Measurements from ENCODE around the gene ENPP5.
A peak's percentile ranks its signal among the peaks of the same experiment; 100 is the strongest.

The ENPP5 gene

GRCh38 chr6:46170357-46171289 is at the start of gene ENPP5:
Gene ENPP5 (minus strand): TSS chr6:46170980. CDS start chr6:46168262, 2,718 bp downstream.
- DNase-seq, result peak; percentile 93

DNA sequence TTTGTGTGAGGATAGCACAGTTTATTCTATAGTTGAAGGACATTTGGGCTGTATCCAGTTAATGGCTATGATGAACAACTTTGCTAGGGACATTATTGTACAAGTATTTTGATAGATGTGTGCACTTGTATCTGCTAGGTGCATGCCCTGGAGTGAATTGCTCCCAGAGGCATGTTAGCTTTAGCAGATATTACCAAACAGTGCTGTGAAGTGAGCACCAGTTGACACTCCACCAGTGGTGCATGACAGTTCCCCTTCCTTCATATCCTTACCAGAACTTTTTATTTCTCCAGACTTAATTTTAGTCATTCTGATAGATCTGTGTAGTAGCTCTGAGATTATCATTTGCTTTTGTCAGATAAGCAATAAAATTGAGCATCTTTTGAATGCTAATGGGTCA is 48.9 kb upstream of the ENPP5 start:
- no peak for DNase-seq

DNA sequence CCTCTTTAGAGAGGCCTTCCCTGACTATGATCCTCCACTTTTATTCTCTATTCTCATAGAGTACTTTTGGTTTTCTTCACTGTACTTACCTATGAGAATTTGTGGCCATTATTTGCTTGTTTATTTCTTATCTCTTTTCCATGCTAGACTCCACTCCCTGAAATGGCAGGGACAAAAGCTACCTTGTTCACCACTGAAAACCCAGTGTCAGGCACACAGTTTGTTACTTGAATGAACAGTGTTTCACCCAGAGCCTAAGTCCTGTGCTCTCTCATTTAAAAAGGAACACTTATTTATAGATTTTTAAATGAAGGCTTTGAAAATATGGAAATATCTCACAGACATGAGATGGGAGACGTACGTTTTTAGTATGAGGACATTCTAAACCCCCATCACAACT is 47.7 kb upstream of the ENPP5 start:
- no peak for DNase-seq

DNA sequence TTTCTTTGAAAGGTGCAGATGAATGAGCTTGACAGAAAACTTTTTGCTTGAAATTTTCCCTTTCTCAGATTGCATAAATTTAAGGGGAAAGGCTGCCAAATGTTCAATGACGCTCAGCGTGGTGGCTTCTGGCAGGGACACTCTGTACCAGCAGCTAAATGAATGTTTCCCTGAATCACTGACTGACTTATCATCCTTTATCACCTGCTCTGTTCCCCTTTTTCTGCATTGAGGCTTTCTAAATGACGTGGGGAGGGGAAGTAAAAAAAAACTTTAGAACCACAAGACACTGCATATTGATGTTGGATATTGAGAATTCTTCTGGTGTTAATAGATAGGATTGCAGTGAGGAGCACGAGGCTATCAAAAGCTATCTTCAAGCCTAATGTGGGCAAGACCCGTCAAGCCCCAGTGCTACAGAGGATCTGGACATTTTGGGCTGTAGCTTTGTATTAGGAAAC is 46.9 kb upstream of the ENPP5 start:
- peak; percentile 71 for DNase-seq

- no peak for DNase-seq
These were observed 46.1 kb upstream of the ENPP5 start for GRCh38 chr6:46216879-46217278.

GRCh38 chr6:46215777-46216176 is 45.0 kb upstream of the ENPP5 start:
- DNase-seq, result no peak

DNA sequence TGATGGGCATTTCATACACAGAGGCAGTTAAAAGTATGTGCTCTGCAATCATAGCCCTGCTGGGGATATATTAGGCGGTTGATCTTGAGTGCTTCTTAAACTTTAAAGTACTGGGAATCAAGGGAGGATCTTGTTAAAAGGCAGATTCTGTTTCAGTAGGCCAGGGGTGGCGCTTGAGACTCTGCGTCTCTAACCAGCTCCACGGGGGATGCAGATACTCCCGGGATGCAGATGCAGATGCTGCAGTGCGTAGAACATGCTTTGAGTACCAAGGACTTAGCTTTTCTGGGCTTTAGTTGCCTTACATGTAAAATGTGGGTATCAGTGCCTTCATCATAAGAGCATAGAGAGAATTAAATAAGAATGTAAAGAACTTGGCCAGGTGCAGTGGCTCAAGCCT is 44.4 kb upstream of the ENPP5 start:
- DNase-seq, result no peak

- DNase-seq, result no peak
These were observed 41.1 kb upstream of the ENPP5 start for GRCh38 chr6:46211917-46212316.

DNA sequence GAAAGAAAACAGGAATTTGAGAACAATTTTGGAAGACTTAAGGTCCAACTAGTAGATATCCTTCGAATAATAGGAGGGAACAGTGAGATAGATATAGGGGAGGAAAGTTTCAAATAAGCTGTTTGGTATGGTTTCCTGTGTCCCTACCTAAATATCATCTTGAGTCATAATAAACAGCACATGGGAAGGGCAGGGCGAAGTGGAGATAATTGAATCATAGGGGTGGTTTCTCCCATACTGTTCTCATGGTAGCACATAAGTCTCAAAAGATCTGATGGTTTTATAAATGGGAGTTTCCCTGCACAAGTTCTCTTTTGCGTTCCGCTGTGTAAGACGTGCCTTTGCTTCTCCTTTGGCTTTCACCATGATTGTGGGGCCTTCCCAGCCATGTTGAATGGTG is 39.5 kb upstream of the ENPP5 start:
- DNase-seq, result no peak

GRCh38 chr6:46208303-46208702 is 37.5 kb upstream of the ENPP5 start:
- no peak for DNase-seq

DNA sequence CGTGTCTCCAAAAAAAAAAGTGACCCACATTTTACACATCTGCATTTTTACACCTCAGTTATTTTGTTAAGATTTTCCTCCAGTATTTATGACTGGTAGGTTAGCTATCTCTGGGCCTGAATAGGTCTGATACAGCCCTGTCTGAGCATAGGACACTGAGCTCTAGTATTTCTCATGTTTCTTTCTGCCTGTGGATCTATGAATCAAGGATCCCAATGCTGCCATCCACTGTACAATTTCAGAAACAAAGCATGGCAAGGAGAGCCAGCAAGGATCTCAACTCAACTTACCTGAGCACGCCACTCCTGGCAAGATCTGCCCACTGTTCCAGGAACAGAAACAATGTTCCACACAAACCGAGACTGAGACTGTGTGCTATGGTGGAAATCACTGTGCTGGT is 36.4 kb upstream of the ENPP5 start:
- DNase-seq, result no peak

DNA sequence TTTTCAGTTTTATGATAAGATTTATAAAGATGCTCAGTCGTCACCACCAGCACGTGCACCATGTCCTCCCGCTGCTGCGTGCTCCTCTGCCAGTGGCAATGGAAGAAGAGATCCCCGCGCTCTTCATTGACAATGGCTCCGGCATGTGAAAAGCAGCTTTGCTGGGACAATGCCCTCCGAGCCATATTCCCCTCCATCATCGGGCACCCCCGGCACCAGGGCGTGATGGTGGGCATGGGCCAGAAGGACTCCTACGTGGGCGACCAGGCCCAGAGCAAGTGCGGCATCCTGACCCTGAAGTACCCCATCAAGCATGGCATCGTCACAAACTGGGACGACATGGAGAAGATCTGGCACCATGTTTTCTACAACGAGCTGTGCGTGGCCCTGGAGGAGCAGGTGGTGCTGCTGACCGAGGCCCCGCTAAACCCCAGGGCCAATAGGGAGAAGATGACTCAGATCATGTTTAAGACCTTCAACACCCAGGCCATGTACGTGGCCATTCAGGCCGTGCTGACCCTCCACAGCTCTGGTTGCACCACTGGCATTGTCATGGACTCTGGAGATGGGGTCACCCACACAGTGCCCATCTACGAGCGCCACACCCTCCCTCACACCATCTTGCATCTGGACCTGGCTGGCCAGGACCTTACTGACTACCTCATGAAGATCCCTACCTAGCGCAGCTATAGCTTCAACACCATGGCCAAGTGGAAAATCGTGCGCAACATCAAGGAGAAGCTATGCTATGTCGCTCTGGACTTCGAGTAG is 34.3 kb upstream of the ENPP5 start:
- DNase-seq, result no peak

DNA sequence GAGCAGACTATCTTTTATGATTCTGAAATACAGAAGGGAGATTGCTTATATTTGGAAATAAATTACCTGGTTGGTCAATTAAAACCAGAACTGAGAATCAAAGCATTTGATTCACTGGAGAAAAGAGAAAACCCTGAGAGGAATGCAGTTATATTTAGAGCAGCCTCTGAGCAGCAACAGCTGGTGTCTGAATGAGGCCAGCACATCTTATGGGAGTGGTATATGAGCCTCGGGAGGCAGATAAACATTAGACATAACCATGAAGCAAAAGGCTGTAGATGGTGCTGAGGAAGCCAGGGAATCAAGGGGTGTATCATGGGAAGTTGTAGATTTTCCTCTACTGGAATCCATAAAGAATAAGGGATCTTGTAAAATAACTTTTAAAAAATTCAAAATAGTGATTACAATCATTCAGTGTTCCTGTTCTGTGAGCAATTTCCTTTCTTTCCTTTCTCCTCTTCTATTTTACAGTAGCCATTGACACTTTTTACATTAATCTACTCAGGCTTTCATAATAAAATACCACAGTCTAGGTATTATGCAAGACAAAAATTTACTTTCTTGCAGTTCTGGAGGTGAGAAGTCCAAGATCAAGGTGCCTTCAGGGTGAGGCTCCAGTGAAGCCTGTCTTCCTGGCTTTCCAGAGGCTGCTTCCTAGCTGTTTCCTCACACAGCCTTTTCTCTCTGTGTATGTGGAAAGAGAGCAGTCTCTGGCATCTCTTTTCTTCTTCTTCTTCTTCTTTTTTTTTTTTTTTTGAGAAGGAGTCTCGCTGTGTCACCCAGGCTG is 32.8 kb upstream of the ENPP5 start:
- DNase-seq, result no peak

GRCh38 chr6:46201702-46202101 is 30.9 kb upstream of the ENPP5 start:
- no peak for DNase-seq

DNA sequence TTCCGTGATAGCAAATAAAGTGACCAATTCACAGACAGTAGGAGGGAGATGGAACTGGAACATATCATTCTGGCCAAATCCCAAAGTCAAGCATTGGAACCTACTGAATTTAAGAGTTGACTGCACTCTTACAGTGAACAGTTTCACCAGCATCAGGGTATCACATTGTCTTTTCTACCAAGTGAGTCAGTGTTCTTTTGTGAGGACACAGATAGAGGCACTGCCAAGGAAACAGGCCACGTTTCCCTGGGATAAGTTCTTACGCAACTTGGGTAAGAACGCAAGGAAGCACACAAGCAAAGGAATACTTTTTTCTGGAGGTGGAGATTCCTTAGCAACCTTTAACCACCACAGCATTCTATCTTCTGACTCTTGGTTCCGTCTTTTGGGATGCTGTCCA is 28.6 kb upstream of the ENPP5 start:
- DNase-seq, result no peak

GRCh38 chr6:46191961-46192360 is 21.2 kb upstream of the ENPP5 start:
- no peak for DNase-seq

- no peak for DNase-seq
These were observed 20.1 kb upstream of the ENPP5 start for GRCh38 chr6:46190889-46191288.

GRCh38 chr6:46189726-46190125 is 18.9 kb upstream of the ENPP5 start:
- DNase-seq, result no peak

DNA sequence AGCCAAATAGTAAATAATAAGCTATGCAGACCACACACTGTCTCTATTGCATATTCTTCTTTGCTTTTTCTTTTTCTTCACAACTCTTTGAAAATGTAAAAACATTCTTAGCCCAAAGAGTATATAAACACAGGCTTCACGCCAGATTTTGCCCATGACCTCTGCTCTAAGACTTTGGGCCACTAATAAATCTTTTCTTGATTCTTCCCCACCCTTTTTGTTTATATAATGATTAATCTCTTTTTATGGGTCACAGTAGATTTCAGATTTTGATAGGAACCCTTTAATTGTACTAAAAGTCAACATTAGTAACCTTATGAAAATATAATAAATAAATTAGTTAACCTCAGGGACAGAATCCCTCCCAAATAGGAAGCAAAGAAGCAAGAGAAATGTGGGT is 15.8 kb upstream of the ENPP5 start:
- DNase-seq, result no peak

DNA sequence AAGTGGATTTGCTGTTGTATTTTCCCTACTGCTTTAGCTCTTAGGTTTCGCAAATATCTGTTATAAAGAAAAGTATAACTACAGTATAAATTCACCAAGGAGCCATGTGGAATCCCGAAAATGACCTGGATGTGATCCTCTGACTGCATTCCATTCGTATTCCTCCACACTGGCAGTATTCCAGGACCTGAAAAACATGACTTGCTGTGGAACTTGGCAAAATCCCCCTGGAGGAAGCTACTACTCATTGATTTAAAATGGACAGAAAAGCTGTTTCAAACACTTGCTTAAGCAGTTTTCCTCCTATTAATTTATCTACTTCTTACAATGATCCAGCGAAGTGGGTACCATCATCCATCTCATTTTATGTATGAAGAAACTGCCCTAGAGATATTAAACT is 13.3 kb upstream of the ENPP5 start:
- no peak for DNase-seq

DNA sequence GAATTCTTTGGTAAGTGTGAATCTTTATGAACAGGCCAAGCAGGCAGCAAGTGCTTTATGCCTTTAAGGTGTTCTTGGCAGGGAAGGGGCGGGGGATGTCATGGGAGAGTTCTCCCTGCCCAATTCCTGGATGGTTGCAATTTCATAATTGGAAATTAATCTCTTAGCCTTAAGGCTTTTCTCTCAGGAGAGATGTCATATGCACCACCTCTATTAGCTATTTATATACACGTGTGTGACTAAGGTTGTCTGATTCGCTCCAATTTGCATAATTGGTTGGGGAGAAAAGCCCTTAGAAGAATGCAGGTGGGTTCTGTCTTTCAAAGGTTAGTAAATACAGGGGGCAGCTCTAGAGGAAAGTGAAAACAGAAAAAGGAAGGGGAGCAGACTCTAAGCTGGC is 5.2 kb upstream of the ENPP5 start:
- no peak for DNase-seq

GRCh38 chr6:46175446-46175845 is 4.7 kb upstream of the ENPP5 start:
- no peak for DNase-seq

DNA sequence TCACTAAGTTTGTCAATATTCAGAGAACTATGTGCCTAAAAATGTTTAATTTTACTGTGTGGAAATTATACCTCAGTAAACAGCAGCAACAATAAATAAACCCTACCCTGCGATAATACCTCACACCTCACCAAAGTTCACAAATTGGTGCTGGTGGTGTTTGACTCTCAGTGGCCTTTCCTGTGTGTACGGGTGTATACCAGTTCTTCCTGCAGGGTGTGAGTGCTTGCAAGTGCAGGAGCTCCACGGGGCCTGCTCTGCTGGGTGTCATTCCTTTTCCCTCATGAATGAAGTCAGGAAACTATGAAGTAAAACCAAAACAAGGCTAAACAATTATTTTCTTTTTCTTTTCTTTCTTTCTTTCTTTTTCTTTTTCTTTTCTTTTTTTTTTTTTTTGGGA is 4.1 kb upstream of the ENPP5 start:
- no peak for DNase-seq

All from midbrain (tissue), 1 donor.